GM03348 (cell line): Measurements from ENCODE around the gene CFAP61.

ENCODE experiments used
- DNase-seq: peaks from one replicate; pipeline ENCODE4 v3.0.0; 2012; ENCODE audit warnings: low spot score

The CFAP61 gene

DNA sequence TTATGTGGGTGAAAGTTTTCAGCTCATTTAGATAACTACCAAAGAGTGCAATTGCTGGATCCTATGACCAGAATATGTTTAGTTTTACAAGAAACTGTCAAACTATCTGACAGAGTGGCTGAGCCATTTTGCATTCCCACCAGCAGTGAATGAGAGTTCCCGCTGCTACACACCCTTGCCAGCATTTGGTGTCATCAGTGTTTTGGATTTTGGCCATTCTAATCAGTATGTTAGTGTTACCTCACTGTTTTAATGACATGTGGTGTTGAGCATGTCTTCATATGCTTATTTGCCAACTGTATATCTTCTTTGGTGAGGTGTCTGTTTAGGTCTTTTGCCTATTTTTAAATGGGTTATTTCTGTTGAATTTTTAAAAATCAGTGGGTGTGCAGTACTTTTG is 120.9 kb downstream of the CFAP61 start:
- DNase-seq, result no peak

DNA sequence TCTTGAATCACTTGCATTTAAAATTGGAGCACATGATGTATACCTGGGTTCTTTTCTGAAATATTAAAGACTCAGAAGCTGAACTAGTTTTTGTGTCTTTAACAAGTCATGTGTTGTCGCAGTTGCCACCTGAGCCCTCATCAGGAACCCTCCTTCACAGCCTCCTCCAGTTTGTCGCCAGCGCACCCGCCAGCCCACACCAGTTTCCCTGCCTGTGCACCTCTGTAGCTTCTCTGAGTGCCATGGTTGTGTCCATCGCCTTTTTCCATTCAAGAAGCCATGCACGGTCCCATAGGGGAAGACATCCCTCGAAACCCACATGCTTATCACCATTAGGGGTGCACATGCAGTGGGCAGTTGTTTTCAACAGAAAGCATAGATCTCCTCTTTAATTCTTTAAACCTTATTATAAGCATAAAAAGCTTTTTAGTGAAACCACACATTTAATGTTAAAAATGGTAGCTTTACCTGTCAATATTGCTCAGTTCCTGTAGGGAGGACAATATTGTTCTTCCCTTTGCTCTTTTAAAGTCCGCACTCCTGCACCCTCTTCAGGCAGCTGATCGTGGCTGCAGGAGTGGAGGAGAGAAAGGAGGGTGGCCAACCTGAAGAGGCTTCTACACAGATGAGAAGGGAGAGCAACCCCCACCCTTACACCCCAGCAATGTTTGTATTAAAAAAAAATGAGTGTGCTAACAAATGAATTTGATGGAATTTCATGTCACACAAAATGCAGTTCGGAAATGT is 121.9 kb downstream of the CFAP61 start:
- DNase-seq, result no peak

DNA sequence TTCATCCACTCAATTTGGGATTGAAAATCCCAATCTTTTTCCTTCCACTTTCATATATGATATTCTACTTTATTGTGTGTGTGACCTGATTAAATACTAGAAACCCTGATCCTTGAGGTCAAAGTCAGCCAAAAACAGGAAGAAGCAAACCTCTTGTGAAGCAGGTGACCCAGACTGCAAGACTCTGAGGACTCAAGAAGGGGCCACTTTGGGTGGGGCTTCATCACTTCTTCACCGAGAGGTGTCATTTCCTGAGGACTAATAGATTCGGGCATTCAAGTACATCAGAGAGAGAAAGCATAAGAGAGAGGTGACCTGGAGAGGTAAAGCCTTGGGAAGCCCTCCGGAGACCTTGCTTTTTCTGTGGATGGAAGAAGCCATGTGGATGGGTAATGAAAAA is 129.0 kb downstream of the CFAP61 start:
- DNase-seq, result no peak

DNA sequence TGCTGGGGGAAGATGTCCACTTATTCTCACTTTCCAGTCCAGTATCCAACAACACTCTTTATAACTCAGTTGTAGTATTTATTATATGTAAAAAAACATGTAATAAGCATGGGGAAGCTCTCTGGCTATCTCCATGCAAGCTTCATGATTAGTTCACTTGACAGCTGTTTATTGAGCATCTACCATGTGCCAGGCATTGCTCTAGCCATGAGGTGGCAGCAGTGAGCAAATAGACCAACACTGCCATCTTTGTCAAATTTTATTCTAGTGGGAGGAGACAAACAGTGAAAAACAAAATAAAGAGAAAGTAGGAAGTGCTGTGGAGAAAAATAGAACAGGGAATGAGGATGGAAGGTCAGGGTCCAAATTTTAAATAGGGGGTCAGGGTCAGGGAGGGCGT is 131.8 kb downstream of the CFAP61 start:
- DNase-seq, result no peak

DNA sequence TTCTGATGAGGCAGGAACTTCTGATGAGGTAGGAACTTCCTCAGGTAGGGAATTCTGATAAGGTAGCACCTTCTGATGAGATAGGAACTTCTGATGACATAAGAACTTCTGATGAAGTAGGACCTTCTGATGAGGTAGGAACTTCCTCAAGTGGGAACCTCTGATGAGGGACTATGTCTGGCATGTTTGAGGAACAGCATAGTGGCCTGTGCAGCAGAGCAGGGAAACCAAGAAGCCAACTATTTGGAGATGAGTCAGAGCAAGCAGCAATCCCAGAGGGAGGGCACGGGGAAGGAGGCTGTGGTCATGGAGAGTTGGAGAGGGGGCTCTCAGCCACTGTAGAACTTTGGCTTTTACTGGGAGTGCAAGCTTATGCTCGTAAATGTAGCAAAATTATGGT is 132.4 kb downstream of the CFAP61 start:
- DNase-seq, result no peak

DNA sequence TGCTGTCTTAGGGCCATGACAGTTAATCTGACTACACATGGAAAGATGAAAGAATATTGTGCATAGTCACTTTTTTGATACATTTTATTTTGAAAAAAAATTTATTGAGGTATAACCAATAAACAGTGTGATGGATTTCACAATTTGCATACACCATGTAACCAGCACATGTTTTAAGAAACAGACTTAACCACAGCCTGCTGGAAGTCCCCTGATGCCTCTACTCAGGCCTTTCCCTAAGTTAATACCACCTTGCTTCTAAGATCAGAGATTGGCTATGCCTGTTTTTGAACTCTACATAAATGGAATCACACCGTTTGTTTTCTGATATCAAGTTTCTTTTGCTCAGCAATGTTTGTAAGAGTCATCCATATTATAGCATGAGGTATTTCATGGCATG is 136.3 kb downstream of the CFAP61 start:
- DNase-seq, result no peak

DNA sequence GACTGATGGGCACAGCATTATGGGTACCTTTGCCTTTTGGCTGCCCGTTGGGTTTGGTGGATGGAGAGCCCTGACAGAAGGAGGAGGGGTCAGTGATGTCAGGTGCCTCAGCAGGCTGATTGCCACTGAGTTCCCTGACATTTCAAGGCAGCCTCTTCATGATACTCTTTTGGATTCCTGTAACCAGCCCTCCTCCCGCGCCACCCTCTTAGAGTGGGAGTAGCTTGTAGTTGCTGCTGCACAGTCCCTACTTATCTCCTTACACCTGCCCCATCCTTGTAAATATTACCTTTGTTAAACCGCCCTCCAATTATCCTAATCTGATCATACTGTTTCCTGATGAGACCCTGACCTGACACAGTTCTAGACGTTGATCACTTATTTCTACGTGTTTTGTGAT is 140.0 kb downstream of the CFAP61 start:
- DNase-seq, result no peak

DNA sequence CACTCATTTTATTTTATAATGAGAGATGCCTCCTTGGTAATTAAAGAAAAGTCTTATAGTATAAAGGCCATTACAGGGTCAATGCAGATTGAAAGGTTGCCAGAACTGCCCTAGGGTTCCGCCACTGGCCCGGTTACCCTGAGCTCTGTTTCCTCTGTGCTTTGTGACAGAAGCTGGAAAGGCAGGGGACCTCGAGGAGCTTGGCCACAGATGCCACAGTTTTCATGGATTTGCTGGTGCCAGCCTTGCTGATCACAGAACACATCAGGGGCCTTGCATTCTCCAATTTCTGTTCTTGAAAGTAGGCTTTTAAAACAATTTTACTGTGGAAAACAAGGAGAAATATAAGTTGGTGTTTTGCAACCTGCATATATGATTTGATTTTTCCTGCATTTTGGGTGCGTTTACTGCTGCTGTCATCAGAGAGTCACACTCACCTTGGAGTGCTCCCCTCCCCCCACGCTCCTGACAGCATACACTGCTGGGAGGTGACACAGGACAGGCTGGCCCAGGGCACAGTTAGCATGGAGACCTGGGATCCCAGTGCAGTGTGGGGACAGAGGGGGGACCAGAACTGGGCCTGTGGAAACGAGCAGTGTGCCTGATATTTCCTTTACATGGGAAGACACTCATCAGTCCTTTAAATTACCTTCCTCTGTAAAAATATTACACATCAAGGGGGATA is 142.8 kb downstream of the CFAP61 start:
- DNase-seq, result no peak

DNA sequence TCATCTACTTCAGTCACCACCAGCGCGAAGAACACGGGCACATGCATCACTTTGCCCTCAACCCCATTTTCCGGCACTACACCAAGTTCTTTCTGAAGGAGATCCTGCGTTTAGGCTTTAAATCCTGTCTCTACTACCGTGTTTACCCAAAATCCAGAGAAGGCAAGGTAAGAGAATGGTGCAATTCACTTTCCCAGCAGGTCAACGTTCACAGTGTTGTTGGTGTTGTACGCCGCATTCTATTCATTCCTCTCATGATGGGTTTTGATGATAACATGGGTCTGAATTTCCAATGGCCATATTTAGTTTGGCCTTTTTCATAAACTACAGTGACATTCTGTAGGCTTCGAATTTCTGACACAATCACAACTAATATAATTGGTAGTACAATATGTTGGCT is 144.3 kb downstream of the CFAP61 start:
- no peak for DNase-seq

DNA sequence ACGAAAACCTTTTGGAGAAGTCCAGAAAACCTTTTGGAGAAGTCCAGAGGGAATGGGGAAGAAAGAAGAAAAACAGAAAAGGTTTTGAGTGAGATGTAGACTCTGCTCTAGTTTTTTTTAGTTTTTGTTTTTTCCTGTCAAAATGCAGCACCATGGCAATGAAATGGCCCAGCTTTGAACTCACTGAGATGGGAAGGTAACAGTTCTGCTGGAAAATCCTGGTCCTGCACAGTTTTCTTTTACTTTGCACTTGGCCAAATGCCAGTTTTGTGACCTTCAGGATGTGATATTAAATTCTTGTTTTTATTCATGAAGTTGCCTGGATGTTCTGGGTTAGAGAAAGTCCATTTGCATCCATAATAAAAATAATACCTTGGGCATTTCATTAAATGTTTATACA is 145.7 kb downstream of the CFAP61 start:
- DNase-seq, result no peak

DNA sequence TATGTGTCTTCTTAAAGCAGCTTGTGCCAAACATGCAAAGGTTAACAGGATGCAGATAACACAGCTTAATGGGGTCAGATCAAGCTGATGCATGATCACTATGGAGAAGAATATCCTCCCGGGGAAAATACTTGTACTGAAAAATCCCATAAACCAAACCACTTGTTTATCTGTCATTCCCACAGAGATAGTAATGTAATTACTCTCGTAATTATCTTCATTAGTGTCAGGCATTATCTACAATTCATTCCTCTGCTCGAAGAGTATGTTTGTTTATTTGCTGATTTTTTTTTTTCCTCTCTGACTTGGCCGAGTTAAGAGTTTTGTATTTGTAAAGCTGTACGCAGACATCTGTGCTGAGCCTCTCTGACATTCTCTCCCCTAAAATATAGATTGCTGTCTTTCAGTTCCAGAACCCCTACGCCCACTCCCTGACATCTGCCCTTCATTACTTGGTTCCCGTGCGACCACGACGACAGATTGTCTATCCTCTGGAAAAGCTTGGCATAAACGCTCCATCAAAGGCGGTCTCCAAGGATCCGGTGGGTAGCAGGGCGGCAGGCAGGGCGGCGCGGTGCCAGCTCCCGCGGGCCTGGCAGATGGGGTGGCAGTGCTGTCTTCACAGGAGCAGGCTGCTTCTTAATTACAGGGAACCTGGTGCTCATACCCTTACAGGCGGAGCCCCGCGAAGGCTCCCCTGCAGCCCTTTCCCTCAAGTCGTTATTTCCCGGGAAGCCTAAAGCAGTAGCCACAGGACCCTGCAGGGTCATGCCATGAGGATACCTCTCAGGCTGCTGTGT is 147.2 kb downstream of the CFAP61 start:
- DNase-seq, result no peak

DNA sequence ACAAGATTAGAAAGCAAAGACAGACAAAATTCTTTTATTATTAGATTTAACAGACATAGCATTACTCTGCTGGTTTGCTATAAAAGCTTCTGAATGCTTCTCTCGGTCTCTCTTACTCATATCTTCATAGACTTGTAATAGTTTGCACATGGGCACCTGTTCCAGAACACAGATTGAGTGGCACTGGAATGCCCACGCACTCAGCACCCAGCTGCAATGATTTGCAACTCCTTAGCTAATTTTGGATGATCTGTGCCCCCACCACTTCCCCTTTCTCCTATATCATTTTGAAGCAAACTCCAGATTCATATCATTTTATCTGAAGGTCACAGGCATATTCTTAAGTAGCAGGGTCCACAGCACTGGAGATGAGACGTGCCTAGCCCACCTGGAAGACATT is 148.8 kb downstream of the CFAP61 start:
- no peak for DNase-seq

DNA sequence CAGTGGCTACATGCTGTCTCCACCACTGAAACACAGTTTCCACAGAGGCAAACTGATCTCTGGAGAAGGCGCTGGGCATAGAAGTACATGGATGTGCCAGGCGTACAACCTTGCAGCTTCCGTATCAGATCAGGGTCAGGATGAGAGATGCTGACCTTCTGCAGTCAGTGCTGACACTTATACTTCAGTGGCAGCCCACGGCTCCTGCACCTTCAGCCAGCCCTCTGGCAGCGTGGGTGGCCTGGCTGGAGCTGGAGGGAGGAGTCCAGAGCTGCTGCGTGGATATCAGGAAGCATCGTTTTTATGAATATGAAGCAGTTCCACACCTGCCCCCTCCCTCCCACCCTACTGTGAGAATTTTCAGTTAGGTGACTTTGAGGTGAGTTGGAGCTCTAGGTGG is 149.3 kb downstream of the CFAP61 start:
- no peak for DNase-seq

DNA sequence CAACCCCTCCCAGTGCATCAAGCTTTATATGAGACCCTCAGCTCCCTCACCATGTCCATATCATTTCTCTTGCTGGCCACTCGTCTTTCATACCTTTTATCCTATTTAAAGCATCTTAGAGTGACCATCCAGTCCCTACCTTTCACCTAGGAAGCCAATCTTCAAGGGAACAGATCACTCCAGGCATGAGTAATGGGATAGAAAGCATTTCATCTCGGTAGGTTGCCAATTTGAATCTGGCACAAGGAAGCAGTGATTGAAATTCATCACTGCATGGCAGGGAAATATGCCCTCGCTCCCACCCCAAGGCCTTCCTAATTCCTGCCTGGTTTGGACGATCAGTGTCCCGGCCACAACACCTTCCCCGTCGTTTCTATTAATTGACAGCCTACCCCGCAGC is 150.4 kb downstream of the CFAP61 start:
- DNase-seq, result no peak

DNA sequence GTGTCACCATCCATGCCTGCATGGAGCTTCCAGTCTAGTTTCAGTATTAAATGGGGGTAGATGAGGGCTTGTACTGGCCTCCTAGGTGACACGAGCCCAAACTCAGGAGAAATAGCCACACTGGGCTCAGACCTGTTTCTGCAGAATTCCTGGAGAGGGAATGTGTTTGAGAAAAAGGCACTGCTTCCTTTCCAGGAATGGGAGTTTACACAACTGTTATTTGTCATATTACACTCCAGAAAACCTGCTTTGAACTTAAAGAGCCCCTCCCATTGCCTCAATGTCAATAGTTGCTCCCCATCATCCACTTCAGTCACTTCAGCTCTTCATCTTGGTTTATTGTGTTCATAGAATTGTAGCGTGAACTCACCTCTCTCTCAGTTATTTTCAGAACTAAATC is 151.5 kb downstream of the CFAP61 start:
- no peak for DNase-seq

DNA sequence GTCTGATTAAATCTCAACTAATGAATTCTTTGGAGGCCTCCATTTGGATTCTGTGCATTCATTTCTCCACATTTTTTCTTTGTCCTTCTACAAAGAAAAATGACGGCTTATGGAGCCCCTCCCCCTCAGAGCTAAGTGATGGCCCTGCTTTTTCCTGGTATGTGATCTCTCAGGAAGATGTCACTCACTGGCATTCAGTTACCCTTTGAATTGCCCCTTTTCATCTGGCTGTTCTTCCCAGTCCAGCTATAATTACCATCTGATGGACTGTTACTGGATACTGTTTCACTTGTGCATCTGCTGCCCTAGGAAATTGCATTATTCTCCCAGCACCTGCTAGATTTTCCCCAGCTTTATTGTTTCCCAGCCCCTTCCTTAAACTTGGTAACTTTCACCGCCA is 151.9 kb downstream of the CFAP61 start:
- DNase-seq, result no peak

DNA sequence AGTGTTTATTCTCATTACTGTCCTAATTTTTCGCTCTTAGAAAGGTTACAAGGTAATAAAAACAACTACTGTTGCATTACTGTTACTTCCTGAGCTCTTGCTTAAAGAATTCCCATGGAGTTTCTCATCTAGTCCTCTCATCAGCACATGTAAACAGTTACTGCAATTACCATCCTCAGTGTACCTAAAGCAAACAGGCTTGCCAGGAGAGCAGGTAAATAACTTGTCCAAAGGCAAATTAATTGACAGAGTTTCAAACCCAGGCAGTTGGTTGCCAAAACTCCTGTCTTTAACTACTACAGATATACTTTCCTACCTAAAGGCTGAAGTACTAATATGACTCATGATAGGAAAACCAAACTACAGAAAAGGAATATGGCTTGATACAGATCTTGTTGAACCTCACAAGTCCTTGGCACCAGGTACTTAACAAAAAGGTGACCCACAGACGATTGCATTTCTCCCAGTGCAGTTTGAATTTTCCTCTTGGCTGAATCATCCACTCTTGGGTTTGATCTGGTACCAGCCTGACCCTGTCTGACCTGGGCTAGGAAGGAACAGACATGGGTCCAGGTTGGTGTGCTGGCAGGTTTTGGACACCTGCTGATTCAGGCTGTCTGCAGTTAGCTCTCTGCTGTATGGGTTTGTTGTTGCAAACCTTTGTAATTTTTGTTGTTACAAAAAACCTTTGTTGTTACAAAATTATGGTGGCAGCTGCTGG is 153.0 kb downstream of the CFAP61 start:
- DNase-seq, result no peak

DNA sequence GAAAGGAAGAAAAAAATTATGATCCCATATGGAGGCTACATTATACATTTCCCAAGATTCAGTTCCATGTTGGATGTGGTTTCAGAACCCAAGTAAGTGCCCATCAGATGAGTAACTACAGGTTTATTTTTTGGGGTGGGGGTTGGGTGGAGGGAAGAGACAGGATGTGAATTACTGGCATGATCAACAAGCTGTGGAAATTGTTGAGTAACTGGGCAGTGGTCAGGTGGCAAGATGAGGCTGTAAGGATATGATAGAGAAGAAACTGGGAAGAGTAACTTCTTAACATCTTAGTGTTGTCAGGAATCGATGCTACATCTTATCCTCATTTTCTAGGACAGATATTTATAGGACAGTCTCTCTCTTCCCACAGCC is 153.5 kb downstream of the CFAP61 start:
- no peak for DNase-seq

DNA sequence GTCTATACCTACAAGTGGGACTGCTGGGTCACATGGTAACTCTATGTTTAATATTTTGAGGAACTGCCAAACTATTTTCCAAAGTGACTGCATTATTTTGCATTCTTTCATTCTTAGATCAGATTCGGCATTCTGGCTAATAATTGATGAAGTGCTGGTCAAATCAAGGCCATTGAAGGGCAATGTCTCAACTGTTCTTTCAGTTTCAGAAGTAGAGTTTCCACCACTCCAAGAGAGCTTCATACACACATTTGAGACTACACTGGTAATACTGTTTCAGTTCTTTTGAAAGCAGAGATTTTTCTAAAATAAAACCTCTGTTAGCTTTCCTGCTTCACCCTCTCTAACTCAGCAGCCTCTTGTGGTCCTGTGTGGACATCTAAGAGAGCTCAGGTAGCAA is 154.5 kb downstream of the CFAP61 start:
- DNase-seq, result no peak

DNA sequence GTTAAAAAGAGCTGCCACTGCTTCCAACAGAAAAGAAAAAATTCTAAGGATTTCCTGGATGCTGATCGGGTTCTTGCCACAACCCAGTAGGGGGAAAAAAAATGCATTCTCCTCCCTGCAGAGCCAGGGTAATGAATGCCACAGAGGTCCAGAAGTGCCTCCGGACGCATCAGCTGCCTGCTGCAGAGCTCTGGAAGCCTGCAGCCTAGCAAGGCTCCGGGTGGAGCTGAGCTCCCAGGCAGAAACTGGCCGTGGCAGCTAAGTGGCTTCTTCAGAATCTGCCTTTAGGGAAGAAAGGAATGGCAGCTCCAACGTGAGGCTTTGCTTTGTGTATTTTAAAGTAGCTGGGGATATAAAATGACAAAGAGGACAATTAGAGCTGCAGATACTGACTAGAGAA is 155.0 kb downstream of the CFAP61 start:
- no peak for DNase-seq

DNA sequence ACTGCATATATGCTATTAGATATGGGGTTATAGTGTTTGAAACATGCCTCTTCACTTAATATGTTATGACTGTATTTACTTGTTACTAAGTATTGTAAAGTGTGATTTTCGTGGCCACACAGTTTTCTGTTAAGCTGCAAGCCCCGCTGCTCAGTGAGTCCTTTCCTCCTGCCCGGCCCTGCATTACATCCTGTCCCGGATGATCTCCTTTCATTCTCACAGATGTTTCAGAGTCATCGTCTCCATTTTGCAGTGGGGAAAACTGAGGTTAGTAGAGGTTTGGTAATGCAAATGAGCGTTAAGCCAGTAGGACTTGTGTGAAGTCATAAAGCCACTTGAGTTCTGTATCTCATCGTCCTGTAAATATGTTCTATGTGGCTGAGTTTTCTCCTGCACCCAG is 155.5 kb downstream of the CFAP61 start:
- no peak for DNase-seq

DNA sequence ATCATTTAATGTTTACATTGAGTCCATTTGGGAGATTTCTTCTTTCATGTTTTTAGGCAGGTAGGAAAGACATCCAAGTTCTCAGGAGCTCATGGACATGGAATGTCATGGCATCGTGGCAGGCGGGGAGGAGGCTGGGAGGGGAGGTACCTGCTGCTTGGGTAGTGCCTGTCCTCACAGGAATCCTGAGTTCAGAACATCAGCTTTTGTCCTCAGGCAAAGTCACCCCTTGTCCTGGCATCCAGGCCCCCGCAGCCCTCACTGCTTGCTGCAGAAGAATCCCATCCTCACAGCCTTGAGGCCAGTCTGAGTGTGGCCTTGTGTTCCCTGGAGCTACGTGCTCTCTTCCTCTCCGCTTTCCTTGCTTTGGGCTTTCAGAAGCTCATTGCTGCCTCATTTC is 157.4 kb downstream of the CFAP61 start:
- no peak for DNase-seq

DNA sequence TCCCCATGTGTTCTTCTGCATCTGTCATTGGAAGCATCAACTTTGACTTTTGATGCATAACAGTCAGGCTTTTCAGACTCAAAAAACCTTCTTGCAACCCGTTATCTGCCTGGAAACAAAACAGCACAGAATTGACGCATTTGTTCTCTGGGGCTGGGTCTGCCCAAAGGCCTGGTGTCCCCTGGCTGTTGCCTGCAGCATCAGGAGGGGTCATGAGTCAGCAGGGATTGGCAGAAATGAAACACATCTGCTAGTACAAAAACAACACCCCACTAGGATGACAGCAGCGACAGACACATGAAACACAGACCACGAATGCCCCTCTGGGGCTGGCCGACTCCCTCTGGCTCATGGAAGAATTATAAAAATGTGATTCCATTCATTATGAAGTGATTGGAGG is 158.0 kb downstream of the CFAP61 start:
- DNase-seq, result no peak
